GF-D8 (cell line): ENCODE results near the gene CUL1.

Experiments used
- DNase-seq: peaks from one replicate; lab custom pipeline; 2025; lab: John Stamatoyannopoulos, UW

CUL1 gene

DNA sequence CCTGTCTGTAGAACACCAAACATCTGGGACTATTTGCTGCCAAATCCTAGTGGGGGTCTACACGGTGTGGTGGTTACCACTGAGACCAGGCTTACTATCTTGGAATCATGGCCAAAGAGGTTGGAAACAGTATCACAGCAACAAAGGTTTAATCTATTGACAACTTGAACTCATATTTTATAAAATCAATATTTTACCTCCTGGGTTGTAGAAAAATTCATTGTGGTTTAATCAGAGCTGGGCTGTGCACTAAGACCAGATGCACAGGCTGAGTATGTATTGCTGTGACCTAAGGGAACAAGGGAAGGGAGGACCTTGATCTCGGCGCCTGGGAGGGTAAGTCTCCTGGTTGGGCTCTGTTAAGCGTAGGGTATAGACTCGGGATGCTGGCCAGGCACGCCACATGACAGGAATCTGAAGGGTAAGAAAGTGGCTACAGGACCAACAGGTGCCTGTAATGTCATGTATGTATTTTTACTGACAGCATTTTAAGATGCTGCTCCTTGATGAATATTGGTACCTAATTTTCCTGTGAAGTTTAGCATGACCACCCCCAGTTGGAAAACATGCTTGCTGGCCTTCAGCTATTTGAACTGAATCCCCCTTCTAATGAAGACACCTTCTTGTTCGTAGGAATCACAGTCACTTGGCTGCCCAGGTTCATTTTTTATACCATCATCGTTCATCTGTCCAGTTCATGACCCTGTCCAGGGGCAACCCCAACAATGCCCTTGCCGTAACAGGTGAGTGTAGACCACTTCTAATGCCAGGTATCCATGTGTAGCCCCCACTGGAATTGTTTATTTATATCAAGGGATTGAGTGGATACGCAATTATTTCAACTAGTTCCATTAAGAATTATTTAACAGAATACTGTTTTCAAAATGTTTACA is 105.9 kb downstream of the CUL1 start:
- no peak for DNase-seq

- DNase-seq, result no peak
Measured at GRCh38 chr7:148806187-148806586, 107.5 kb downstream of the CUL1 start.

GRCh38 chr7:148807436-148807835 is 108.7 kb downstream of the CUL1 start:
- no peak for DNase-seq

DNA sequence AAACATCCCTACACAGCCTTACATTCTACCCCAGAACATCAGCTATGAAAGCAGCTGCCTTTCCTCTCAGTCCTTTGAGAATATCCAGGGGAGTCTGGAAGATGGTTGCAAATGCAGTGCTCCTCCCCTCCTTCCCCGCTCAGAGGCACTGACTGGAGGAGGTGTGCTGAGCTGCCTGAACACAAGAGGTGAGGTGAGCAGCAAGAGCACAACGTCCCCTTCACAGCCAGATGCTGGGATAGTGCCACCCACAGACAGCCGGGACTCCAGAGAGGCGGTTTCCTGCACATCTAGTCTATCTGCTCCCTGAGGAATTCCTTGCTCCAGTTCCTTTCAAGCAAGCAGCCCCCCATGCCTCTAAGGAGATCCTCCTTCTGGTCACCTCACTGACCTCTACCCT is 111.2 kb downstream of the CUL1 start:
- DNase-seq, result no peak

GRCh38 chr7:148811892-148812291 is 113.2 kb downstream of the CUL1 start:
- no peak for DNase-seq

DNA sequence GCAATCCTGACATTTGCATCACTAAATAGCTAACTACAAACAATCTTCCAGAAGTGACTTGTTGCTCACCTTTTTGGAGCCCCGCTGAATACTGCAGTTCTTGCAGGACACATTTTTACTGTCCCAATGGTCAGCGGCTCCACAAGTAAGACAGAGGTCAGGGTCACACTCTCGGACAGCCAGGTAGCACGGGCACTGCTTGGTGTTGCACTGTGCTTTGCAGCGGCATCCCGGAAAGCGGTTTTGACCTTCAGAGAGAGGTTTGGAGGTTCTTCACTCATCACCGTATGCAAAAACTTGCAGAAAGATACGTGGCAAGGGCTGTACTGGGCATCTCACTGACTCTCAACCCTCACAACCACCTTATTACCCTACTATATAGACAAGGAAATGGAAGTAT is 115.2 kb downstream of the CUL1 start:
- DNase-seq, result no peak

DNA sequence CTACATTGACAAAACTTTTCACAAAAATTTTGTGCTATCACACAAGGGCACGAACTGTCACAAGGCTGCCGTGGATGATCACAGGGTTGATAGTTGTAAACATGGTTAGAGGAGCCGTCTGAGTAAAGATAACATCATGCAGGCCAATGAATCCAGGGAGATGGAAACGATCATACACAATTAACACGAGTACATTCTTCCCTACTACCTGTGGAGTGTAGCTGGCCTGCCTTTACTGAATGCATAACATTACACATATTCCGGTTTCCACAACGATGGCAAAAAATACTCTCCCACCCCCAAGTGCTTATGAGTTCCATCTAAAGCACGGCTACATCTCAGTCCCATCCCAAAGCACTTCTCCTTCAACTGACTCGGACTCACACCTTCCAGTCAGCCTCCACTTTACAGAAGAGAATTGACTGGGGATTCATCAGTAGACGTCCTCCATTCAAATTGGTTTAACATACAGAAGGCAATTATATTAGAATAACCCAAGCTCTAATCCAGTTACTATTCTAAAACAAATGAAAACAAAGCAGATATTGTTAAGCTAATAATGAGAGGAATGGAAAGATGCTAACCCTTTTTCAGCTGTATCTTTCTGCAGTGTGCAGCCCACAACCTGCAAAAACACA is 116.3 kb downstream of the CUL1 start:
- no peak for DNase-seq

DNA sequence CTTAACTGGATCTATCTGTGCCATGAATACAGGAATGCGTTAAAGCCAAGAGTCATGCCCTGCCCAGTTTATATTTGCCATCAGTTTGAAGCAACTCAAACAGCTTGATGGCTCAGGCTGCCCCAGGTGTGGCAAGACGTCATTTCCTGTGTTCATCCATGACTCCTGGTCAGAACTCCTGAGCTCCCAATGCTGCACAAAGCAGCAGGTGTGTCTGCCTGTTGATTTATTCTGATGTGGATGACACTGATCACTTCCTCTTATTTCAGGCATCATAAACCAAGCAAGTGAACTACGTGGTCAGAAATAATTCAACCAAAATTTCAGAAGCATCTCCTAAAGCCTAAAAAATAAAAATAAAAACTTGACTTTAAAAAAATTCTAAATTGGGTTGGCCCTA is 116.9 kb downstream of the CUL1 start:
- no peak for DNase-seq

- no peak for DNase-seq
Measured at GRCh38 chr7:148819697-148820360, 121.1 kb downstream of the CUL1 start.

GRCh38 chr7:148821422-148821821 is 122.7 kb downstream of the CUL1 start:
- DNase-seq, result no peak

DNA sequence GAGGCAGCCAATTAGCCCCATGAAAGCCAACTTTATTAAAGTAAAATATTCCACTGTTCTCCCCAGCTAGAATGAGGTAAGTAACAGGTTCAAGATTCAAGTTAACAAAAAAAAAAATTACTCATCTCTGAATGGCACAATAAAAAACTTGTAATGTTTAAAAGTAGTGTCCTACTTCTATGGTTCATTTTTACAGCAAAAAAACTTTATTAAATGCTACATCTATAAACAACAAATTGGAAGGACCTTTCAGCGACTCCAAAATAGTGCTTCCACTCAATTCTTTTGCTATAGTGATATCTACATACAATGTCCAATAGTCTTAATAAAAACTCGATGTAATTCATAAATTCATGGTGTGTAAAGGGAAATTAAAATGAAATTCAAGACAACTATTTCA is 126.2 kb downstream of the CUL1 start:
- no peak for DNase-seq

GRCh38 chr7:148825338-148825737 is 126.6 kb downstream of the CUL1 start:
- DNase-seq, result no peak

GRCh38 chr7:148828965-148829364 is 130.3 kb downstream of the CUL1 start:
- no peak for DNase-seq

DNA sequence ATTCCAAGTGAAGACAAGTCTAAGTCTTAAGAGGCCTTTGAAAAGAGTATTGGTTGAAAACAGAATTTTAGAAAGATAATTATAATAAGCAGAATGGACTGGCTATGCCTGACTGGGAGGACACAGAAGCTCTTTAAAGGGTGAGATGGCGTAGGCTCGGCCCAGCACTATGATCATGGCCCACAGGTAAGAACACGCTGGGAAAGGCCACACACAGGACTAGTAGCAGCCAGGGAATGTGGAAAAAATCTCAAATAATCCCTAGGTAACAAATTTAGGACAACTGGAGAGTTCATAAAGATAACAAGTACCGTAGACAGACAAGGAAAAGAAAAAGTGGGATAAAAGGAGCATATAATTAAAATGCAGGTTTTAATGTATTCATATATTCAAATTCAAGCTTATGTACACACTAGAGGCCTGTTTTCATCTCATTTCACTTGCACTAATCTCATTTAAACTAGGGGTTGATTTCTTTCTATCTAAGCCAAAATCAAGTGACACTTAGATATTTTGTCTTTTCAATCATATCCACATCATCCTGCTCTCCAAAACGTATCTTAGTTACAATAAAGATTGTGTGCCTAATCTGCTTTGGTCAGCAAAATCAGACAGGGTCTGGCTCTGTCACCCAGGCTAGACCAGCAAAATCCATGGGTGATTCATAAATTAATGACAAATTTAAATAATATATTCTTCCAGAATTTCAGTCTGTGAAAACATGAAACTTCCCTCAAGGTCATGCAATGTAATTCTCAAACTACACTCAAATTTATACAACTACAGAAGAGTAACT is 132.4 kb downstream of the CUL1 start:
- no peak for DNase-seq

- no peak for DNase-seq
Measured at GRCh38 chr7:148831782-148832181, 133.1 kb downstream of the CUL1 start.

- no peak for DNase-seq
Measured at GRCh38 chr7:148834605-148835004, 135.9 kb downstream of the CUL1 start.

- no peak for DNase-seq
Measured at GRCh38 chr7:148835854-148836253, 137.2 kb downstream of the CUL1 start.

DNA sequence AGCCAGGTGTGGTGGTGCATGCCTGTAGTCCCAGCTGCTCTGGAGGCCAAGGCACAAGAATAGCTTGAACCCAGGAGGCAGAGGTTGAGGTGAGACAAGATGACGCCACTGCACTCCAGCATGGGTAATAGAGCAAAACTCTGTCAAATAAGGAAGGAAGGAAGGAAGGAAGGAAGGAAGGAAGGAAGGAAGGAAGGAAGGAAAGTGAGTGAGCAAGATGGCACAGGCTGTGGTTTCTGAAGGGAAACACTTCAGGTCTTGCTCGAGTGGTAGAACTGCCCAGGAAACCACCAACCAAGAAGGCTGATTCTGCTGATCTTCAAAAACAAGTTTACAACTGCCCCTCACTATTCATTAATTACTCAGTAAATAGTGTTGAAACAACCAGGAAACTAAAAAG is 140.2 kb downstream of the CUL1 start:
- DNase-seq, result peak; percentile 83

DNA sequence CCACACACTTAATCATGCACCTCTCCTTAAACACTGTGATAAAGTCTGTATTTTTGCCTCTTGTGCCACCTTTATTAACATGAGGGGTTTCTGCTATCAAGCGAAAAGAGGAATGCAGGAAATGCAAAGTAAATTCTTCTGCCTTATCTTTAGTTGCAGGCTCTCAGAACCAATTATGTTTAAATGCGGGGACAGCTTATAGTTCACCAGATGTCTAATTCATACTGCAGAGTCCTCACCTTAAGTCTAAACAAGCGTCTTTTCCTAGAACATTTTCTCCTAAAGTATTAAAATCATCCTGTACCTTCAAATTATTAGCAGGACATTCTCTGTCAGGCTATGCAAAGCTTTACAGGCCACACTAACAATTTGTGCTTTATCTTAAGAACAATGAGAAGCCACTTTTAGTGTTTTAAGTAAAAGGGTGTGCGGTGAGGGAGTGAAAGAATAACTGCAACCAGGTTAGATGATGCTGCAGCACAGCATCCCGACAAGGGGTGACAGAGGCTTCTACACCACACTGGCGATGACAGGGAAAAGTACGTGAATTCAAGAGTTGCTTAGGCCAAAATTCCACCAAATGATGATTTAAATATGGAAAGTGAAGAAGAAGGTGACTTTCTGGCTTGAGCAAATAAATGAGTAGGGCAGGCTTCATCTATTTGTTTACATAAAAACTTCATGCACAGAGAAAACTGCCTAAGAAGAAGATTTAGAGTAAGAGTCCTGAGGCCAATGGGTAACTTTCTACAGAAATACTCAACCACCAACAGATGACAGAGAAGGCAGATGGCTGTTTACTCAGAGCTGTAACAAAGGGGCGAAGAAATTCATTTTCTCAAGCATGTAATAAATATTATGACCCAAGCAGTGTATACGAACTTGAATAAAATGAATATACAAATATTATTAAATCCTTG is 149.4 kb downstream of the CUL1 start:
- no peak for DNase-seq

- DNase-seq, result no peak
Measured at GRCh38 chr7:148849393-148850098, 150.8 kb downstream of the CUL1 start.
